ENCODE results near the gene FRMPD1. TPM values are rescaled to one million over a fixed set of nuclear protein-coding genes. Genes with fewer than 3 reads are reported as not detected.

FRMPD1 gene
- polyA plus RNA-seq, 1 donor from 2014 or later = 0.35 TPM

DNA sequence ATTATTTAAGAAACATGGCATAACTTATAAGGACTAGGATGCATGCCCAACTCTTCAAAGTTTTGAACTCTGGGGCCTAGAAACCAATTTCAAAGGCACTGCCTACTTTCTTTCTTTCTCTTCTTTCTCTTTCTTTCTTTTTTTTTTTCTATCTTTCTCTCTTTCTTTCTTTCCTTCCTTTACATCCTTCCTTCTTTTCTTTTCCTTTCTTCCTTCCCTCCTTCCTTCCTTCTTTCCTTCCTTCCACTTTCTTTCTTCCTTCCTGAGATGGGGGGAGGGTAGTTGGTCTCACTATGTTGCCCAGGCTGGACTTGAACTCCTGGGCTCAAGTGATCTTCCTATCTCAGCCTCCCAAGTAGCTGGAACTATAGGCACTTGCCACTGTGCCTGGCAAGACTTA is 42.5 kb upstream of the FRMPD1 start:
- Histone ChIP-seq H3K36me3 (ENCODE audit: insufficient read depth, low read length) (no peaks in the 10 kb centered on the region), H3K79me2 (replicated peaks; ENCODE audit: insufficient read depth, low read length) (no peaks in the 10 kb centered on the region), H3K4me2 (ENCODE audit: low read length) (no peak overlapping the region), H3K9me2 (ENCODE audit: insufficient read depth, low read length) (no peaks in the 10 kb centered on the region), H3F3A (ENCODE audit: insufficient read depth, low read length, poor library complexity, severe bottlenecking) (no peaks in the 10 kb centered on the region), H3K27me3 (ENCODE audit: insufficient read depth, low read depth, low read length) (no peaks in the 10 kb centered on the region), H3K9ac (ENCODE audit: low read length) (no peak overlapping the region), H3K27ac (ENCODE audit: low read length) (no peak overlapping the region), H3K9me3 (ENCODE audit: low read length) (no peaks in the 10 kb centered on the region), H2AFZ (ENCODE audit: low read depth, low read length) (no peak overlapping the region), H3K4me3 (ENCODE audit: low read length) (no peak overlapping the region), H4K20me1 (ENCODE audit: insufficient read depth) (no peaks in the 10 kb centered on the region)
- TF ChIP-seq MXI1 (conservative IDR thresholded peaks at IDR 0.05; ENCODE audit: poor library complexity, severe bottlenecking) (no peak), EP300 (conservative IDR thresholded peaks at IDR 0.05; ENCODE audit: poor library complexity, severe bottlenecking) (no peak), EZH2 (IDR thresholded peaks at IDR 0.05; ENCODE audit: borderline replicate concordance, insufficient read depth, low read length, poor library complexity, severe bottlenecking) (no peak), SMC3 (conservative IDR thresholded peaks at IDR 0.05; ENCODE audit: poor library complexity) (no peak), RAD21 (conservative IDR thresholded peaks at IDR 0.05) (no peak), POLR2AphosphoS5 (IDR thresholded peaks at IDR 0.05) (no peak), TAF1 (IDR thresholded peaks at IDR 0.05; ENCODE audit: low read depth) (no peak)
- TF ChIP-seq, protein P1, sequence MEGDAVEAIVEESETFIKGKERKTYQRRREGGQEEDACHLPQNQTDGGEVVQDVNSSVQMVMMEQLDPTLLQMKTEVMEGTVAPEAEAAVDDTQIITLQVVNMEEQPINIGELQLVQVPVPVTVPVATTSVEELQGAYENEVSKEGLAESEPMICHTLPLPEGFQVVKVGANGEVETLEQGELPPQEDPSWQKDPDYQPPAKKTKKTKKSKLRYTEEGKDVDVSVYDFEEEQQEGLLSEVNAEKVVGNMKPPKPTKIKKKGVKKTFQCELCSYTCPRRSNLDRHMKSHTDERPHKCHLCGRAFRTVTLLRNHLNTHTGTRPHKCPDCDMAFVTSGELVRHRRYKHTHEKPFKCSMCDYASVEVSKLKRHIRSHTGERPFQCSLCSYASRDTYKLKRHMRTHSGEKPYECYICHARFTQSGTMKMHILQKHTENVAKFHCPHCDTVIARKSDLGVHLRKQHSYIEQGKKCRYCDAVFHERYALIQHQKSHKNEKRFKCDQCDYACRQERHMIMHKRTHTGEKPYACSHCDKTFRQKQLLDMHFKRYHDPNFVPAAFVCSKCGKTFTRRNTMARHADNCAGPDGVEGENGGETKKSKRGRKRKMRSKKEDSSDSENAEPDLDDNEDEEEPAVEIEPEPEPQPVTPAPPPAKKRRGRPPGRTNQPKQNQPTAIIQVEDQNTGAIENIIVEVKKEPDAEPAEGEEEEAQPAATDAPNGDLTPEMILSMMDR (IDR thresholded peaks at IDR 0.05; ENCODE audit: poor library complexity, severe bottlenecking) = no peak
- TF ChIP-seq, protein P2, sequence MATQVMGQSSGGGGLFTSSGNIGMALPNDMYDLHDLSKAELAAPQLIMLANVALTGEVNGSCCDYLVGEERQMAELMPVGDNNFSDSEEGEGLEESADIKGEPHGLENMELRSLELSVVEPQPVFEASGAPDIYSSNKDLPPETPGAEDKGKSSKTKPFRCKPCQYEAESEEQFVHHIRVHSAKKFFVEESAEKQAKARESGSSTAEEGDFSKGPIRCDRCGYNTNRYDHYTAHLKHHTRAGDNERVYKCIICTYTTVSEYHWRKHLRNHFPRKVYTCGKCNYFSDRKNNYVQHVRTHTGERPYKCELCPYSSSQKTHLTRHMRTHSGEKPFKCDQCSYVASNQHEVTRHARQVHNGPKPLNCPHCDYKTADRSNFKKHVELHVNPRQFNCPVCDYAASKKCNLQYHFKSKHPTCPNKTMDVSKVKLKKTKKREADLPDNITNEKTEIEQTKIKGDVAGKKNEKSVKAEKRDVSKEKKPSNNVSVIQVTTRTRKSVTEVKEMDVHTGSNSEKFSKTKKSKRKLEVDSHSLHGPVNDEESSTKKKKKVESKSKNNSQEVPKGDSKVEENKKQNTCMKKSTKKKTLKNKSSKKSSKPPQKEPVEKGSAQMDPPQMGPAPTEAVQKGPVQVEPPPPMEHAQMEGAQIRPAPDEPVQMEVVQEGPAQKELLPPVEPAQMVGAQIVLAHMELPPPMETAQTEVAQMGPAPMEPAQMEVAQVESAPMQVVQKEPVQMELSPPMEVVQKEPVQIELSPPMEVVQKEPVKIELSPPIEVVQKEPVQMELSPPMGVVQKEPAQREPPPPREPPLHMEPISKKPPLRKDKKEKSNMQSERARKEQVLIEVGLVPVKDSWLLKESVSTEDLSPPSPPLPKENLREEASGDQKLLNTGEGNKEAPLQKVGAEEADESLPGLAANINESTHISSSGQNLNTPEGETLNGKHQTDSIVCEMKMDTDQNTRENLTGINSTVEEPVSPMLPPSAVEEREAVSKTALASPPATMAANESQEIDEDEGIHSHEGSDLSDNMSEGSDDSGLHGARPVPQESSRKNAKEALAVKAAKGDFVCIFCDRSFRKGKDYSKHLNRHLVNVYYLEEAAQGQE (IDR thresholded peaks at IDR 0.05; ENCODE audit: borderline replicate concordance) = no peak

DNA sequence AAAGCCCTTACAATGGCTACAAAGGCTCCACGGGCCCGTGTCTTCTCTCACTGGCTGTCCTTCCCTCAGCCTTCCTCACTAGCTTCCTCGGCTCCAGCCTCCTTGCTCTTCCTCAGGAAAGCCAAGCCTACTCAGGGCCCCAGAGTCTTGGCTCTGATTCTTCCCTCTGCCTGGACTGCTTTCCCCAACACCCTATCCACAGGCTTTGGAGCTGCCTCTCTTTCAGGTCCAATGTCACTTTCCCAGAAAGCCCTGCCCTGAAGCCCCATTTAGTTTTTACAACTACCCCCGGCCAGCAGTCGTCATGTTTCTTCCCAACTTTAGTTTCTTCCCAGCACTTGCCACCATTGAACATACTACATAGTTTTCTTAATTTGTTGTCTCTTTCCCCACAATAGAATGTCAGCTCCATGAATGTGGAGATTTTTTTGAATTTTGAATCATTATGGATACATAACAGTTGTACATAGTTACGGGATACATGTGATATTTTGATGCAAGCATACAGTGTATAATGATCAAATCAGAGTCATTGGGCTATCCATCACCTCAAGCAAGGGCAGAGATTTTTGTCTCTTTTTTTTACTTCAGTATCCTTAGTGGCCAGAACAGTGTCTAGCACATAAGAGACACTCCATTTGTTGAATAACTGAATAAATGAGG is 40.9 kb upstream of the FRMPD1 start:
- Histone ChIP-seq H3K4me2 (ENCODE audit: low read length) (no peak overlapping the region), H3K27ac (ENCODE audit: low read length) (no peak overlapping the region), H3F3A (ENCODE audit: insufficient read depth, low read length, poor library complexity, severe bottlenecking) (no peaks in the 10 kb centered on the region), H3K4me3 (ENCODE audit: low read length) (no peak overlapping the region), H3K27me3 (ENCODE audit: insufficient read depth, low read depth, low read length) (no peaks in the 10 kb centered on the region), H3K9ac (ENCODE audit: low read length) (no peak overlapping the region), H3K9me2 (ENCODE audit: insufficient read depth, low read length) (no peaks in the 10 kb centered on the region), H4K20me1 (ENCODE audit: insufficient read depth) (no peaks in the 10 kb centered on the region), H3K36me3 (ENCODE audit: insufficient read depth, low read length) (no peaks in the 10 kb centered on the region), H3K79me2 (replicated peaks; ENCODE audit: insufficient read depth, low read length) (no peaks in the 10 kb centered on the region), H2AFZ (ENCODE audit: low read depth, low read length) (no peak overlapping the region), H3K9me3 (ENCODE audit: low read length) (no peaks in the 10 kb centered on the region)
- TF ChIP-seq EP300 (conservative IDR thresholded peaks at IDR 0.05; ENCODE audit: poor library complexity, severe bottlenecking) = no peak
- no peak for TF ChIP-seq TAF1 (IDR thresholded peaks at IDR 0.05; ENCODE audit: low read depth)
- no peak for TF ChIP-seq EZH2 (IDR thresholded peaks at IDR 0.05; ENCODE audit: borderline replicate concordance, insufficient read depth, low read length, poor library complexity, severe bottlenecking)
- no peak for TF ChIP-seq POLR2AphosphoS5 (IDR thresholded peaks at IDR 0.05)
- TF ChIP-seq, protein P1 (IDR thresholded peaks at IDR 0.05; ENCODE audit: poor library complexity, severe bottlenecking) = no peak
- TF ChIP-seq, protein P2 (IDR thresholded peaks at IDR 0.05; ENCODE audit: borderline replicate concordance) = no peak
- TF ChIP-seq MXI1 (conservative IDR thresholded peaks at IDR 0.05; ENCODE audit: poor library complexity, severe bottlenecking) = no peak
- no peak for TF ChIP-seq SMC3 (conservative IDR thresholded peaks at IDR 0.05; ENCODE audit: poor library complexity)
- TF ChIP-seq RAD21 (conservative IDR thresholded peaks at IDR 0.05) = no peak
